Measurements from ENCODE around the gene ITGA2B. TPM values are rescaled to one million over a fixed set of nuclear protein-coding genes. Genes with fewer than 3 reads are reported as not detected.

The ITGA2B gene
- total RNA-seq, 1 experiment from 2014 or later = 8.3 TPM

DNA sequence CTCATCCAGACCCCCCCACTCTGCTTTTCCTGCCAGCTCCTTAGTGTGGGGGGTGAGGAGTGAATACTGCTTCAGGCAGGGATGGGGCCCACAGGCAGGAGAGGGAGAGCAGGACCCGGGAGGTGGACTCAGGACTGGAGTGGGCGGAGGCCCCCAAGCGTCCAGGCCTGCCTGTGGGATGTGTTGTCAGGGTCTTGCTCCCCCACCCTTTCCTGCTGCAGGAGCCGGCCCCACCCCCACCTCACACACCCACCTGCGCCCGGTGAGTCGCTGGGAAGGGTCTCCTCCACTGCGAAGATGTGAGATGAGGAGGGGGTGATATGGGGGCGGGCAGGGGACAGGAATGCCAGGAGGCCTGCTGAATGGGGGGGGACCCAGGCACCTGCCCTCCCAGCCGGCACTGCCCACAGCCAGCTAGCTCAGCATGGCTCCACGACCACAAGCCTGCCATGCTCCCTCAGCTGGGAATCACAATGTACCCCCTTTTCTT is 26.9 kb downstream of the ITGA2B start:
- Histone ChIP-seq H3K23me2 (ENCODE audit: insufficient read length, low read depth, low read length, poor library complexity, severe bottlenecking) (peaks cover 13% of the 10 kb centered on the region), H3K79me1 (ENCODE audit: insufficient read depth, low read depth, low read length, poor library complexity, severe bottlenecking) (no peaks in the 10 kb centered on the region), H3K9me3 (ENCODE audit: control insufficient read depth, low read depth, low read length) (no peaks in the 10 kb centered on the region), H3K4me1 (ENCODE audit: insufficient read depth, low read length) (peaks cover 14% of the 10 kb centered on the region), H3T11ph (ENCODE audit: low read length) (no peak overlapping the region), H4K8ac (replicated peaks; ENCODE audit: insufficient read length, low read depth, low read length) (no peak overlapping the region), H2AFZ (ENCODE audit: low read length) (no peak overlapping the region), H2BK20ac (ENCODE audit: low read depth, low read length, poor library complexity, severe bottlenecking) (no peak overlapping the region), H3K27ac (ENCODE audit: insufficient read length, low read depth, low read length) (no peak overlapping the region), H2BK12ac (ENCODE audit: insufficient read length, low read depth, low read length) (no peak overlapping the region), H4K91ac (ENCODE audit: insufficient read length, low read depth, low read length) (no peak overlapping the region), H3K79me2 (ENCODE audit: insufficient read depth, low read length) (no peaks in the 10 kb centered on the region), H3K14ac (ENCODE audit: insufficient read depth, low read length) (no peak overlapping the region), H3K18ac (ENCODE audit: insufficient read length, low read depth, low read length) (no peak overlapping the region), H4K5ac (ENCODE audit: insufficient read length, low read depth, low read length) (no peak overlapping the region), H2BK120ac (ENCODE audit: low read depth, low read length, poor library complexity, severe bottlenecking) (no peak overlapping the region), H4K20me1 (ENCODE audit: control insufficient read depth, insufficient read depth, insufficient read length) (no peaks in the 10 kb centered on the region), H3K9ac (ENCODE audit: extremely low read depth, insufficient read length, low read length) (no peak overlapping the region), H2BK5ac (ENCODE audit: insufficient read length, low read length) (no peak overlapping the region), H3K23ac (ENCODE audit: insufficient read length, low read depth, low read length) (no peak overlapping the region), H2BK15ac (ENCODE audit: low read depth, low read length) (no peak overlapping the region), H3K27me3 (ENCODE audit: insufficient read depth, low read length) (no peaks in the 10 kb centered on the region), H3K4ac (ENCODE audit: low read depth, low read length) (no peak overlapping the region), H3K4me2 (ENCODE audit: insufficient read depth, insufficient read length, low read length) (peak overlapping the region; percentile 58), H2AK5ac (ENCODE audit: insufficient read length, low read length) (no peak overlapping the region), H3K56ac (ENCODE audit: insufficient read length, low read depth, low read length) (no peak overlapping the region)
- Mint-ChIP-seq H3K9me3 (no peaks in the 10 kb centered on the region), H3K27me3 (ENCODE audit: low read depth) (peaks cover 35% of the 10 kb centered on the region), H3K27ac (no peak overlapping the region), H3K4me3 (peak overlapping the region; percentile 75 to 90), H3K4me1 (peaks cover 22 to 36% of the 10 kb centered on the region in 2 experiments), H3K36me3 (ENCODE audit: insufficient read depth in 1 of 3, low read depth in 3 of 3) (peaks cover 0 to 15% (median 9%) of the 10 kb centered on the region in 3 experiments; a peak in 5 of 7 replicates)
- no CpG with 5 or more reads among the region's 11 CpGs for WGBS (ENCODE audit: extremely low coverage, insufficient read length, low lambda C conversion rate)
- TF ChIP-seq, protein P1, sequence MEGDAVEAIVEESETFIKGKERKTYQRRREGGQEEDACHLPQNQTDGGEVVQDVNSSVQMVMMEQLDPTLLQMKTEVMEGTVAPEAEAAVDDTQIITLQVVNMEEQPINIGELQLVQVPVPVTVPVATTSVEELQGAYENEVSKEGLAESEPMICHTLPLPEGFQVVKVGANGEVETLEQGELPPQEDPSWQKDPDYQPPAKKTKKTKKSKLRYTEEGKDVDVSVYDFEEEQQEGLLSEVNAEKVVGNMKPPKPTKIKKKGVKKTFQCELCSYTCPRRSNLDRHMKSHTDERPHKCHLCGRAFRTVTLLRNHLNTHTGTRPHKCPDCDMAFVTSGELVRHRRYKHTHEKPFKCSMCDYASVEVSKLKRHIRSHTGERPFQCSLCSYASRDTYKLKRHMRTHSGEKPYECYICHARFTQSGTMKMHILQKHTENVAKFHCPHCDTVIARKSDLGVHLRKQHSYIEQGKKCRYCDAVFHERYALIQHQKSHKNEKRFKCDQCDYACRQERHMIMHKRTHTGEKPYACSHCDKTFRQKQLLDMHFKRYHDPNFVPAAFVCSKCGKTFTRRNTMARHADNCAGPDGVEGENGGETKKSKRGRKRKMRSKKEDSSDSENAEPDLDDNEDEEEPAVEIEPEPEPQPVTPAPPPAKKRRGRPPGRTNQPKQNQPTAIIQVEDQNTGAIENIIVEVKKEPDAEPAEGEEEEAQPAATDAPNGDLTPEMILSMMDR (conservative IDR thresholded peaks at IDR 0.05) = no peak
- no peak for DNase-seq

All from H9 (cell line).